Osteocyte (in vitro differentiated cells): Measurements from ENCODE around the gene UNKL. TPM values are rescaled to one million over a fixed set of nuclear protein-coding genes. Genes with fewer than 3 reads are reported as not detected.

Experiments
- DNase-seq: peaks from one replicate; pipeline ENCODE4 v3.0.0; 2021; ENCODE audit warnings: mixed read lengths; ENCODE audit not compliant: unreplicated experiment; ENCODE audit errors: extremely low spot score
- H3K27ac Mint-ChIP-seq: one replicate; pipeline ENCODE4 v1.8.0; 2021; ENCODE audit warnings: mild to moderate bottlenecking, mixed read lengths; ENCODE audit not compliant: unreplicated experiment
- H3K27me3 Mint-ChIP-seq: one replicate; pipeline ENCODE4 v1.8.0; 2021; ENCODE audit warnings: mixed read lengths; ENCODE audit not compliant: unreplicated experiment
- H3K36me3 Mint-ChIP-seq: one replicate; pipeline ENCODE4 v1.8.0; 2021; ENCODE audit warnings: mixed read lengths; ENCODE audit not compliant: unreplicated experiment
- H3K4me1 Mint-ChIP-seq: one replicate; pipeline ENCODE4 v1.8.0; 2021; ENCODE audit warnings: mixed read lengths; ENCODE audit not compliant: unreplicated experiment
- H3K4me3 Mint-ChIP-seq: one replicate; pipeline ENCODE4 v1.8.0; 2021; ENCODE audit warnings: mild to moderate bottlenecking, moderate library complexity, mixed read lengths; ENCODE audit not compliant: unreplicated experiment
- H3K9me3 Mint-ChIP-seq: one replicate; pipeline ENCODE4 v1.8.0; 2021; ENCODE audit warnings: mixed read lengths; ENCODE audit not compliant: unreplicated experiment
- total RNA-seq: library from RNA; stranded (reverse); gene quantifications from 2 replicates; pipeline ENCODE4 v1.2.1, GENCODE V29; 2021
- TF ChIP-seq, protein P1 (sequence below): fragments of 200-600 bp; sonication (generic); IDR thresholded peaks from 2 replicates; pipeline ENCODE4 v1.5.0; 2021; ENCODE audit warnings: antibody characterized with exemption, mild to moderate bottlenecking, moderate library complexity

UNKL gene
- total RNA-seq, 1 donor from 2014 or later, result 34.4 TPM

DNA sequence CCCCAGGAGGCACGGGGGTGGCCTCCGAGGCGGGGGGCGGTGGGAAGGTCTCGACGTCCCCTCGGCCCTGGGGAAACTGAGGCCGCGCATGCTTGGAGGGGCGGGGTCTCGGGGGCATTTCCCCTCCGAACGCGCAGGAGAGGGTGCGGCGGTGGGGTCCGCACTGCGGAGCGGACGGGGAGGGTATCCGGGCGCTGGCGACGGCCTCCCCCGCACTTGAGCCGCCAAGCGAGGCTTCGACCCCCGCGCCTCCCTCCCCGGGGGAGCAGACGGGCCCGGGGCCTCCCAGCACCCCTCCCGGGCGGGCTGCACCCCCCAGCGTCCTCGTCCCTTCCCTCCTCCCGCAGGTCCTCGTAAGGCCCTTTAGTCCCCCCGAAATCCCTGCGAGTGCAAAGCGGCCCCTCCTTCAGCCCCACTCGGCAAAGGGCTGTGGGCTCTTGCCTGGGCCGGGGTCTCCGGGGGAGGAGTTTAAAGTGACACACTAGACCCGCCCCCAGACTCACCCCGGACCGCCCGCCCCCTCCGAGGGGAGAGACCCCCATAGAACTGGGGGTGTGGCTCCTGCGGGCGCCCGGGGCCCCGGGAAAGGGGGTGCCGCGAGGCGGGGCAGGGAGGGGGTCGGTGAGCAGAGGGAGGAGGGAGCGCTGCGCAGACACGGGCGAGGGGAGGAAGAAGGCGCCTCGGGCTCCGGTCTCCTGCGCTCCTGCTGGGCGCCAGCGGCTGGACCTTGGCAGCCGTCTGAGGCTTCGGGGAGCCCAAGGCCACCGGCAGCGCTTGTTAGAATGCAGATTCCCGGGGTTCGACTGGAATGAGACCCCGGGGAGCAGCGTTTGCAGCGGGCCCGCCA, 80.4 kb downstream of the UNKL start:
- Mint-ChIP-seq H3K27ac (no peak overlapping the region), H3K4me1 (peaks cover 11% of the 10 kb centered on the region), H3K36me3 (no peaks in the 10 kb centered on the region), H3K27me3 (peaks cover 34% of the 10 kb centered on the region), H3K9me3 (no peaks in the 10 kb centered on the region), H3K4me3 (no peak overlapping the region)
- TF ChIP-seq, protein P1, sequence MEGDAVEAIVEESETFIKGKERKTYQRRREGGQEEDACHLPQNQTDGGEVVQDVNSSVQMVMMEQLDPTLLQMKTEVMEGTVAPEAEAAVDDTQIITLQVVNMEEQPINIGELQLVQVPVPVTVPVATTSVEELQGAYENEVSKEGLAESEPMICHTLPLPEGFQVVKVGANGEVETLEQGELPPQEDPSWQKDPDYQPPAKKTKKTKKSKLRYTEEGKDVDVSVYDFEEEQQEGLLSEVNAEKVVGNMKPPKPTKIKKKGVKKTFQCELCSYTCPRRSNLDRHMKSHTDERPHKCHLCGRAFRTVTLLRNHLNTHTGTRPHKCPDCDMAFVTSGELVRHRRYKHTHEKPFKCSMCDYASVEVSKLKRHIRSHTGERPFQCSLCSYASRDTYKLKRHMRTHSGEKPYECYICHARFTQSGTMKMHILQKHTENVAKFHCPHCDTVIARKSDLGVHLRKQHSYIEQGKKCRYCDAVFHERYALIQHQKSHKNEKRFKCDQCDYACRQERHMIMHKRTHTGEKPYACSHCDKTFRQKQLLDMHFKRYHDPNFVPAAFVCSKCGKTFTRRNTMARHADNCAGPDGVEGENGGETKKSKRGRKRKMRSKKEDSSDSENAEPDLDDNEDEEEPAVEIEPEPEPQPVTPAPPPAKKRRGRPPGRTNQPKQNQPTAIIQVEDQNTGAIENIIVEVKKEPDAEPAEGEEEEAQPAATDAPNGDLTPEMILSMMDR, result no peak
- DNase-seq, result no peak

DNA sequence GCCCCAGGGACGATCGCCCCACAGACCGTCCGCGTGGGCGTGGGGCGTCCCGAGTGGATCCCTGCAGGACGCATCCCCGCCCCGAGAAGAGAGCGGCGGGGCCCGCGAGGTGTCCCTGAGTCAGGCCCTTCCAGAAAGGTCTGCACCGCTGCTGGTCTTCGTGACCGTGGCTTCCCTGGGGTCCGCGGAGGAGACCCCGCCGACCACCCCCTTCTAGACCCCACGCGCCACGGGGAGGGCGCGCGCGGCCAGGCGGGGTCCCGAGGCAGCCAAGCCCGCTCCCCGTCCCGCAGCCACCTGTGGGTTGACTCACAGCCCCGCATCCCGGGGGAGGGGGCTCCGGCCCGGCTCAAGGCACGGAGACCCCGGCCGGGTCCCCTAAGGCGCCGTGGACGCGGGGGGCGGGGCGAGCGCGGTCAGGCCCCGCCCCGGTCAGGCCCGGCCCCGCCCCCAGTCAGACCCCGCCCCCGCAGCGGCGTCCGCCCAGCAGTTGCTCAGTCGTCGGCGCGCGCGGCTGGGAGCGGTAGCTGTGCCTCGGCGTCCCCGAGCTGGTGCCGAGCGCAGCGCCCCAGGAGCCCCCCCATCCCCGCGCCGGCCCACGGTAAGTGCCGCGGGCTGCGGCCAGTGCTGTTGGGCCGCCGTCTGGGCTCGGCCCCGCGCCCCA, 81.2 kb downstream of the UNKL start, which contains the start of gene BAIAP3:
Gene BAIAP3, plus strand, starts transcription at position 497 of the 664 bp plus-strand sequence. CDS start 4,905 bp downstream, outside the sequence.
- Mint-ChIP-seq H3K4me3 (peak within 1 kb of the TSS; percentile 32), H3K27me3 (peaks cover 34% of the 10 kb centered on the region), H3K36me3 (no peaks in the 10 kb centered on the region), H3K9me3 (no peaks in the 10 kb centered on the region), H3K27ac (no peak within 1 kb of the TSS), H3K4me1 (peaks cover 11% of the 10 kb centered on the region)
- TF ChIP-seq, protein P1, result no peak
- no peak for DNase-seq

DNA sequence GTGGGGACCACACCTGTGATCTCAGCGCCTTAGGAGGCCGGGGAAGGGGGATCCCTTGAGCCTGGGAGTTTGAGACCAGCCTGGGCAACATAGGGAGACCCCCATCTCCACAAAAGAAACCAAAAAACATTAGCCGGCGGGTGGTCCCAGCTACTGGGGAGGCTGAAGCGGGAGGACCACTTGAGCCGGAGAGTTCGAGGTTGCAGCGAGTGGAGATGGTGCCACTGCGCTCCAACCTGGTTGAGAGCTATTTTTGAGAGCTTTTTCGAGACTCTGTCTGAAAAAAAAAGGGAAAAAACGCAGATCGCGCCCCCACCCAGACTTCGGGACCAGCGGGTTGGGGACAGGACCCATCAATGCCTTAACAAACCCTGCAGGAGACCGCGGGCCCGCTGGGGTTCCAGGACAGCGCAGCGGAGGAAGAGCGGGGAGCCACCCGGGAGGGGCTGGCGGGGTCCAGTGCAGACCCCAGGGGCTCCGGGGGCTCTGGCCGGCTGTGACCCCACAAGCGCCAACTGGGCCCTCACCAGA, 81.8 kb downstream of the UNKL start:
- H3K36me3 Mint-ChIP-seq, result no peaks in the 10 kb centered on the region
- no peak overlapping the region for H3K27ac Mint-ChIP-seq
- TF ChIP-seq, protein P1, result no peak
- DNase-seq, result no peak
- H3K4me3 Mint-ChIP-seq, result peak overlapping the region; percentile 32
- H3K27me3 Mint-ChIP-seq, result peaks cover 34% of the 10 kb centered on the region
- H3K9me3 Mint-ChIP-seq, result no peaks in the 10 kb centered on the region
- H3K4me1 Mint-ChIP-seq, result peaks cover 11% of the 10 kb centered on the region

DNA sequence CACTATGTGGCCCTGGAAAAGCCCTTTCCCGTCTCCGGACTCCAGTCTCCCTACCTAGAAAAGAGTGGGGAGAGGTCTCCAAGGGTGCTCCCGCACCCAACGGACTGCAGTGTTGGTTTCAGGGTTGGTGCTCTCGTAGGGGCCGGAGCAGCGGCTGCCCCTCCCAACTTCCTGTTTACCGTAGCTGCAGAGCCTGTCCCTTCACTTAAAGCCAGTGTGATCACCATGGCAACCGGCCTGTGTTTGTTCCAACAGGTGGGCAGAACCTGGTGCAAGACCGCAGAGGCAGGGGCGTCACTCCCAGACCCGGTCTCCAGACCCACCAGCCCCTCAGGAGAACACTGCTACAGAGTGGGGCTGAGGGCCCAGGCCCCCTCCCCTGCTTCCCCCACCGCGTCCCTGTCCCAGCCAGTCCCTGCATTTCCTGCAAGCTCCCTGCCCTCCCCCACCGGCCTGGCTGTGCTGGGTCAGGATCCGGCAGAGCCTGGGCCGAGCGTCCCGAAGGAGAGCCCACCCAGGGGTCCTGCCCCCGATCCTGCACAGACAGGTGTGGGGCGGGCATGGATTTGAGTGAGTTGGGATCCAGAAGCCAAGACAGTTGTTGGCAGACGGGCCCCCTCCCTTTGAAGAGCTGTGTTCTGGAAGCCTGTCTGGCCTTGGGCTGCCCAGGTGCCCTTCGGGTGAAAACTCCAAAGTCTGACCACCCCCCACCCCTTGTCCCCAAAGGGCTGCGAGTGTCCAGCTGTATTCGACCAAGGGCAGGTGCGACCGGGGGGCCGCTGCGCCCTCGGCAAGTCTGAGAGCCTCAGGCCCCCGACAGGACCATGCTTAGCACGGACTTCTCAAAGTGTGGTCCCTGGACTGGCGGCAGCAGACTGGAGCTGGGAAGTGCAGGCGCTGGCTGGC, 82.5 kb downstream of the UNKL start:
- Mint-ChIP-seq H3K4me1 (peaks cover 11% of the 10 kb centered on the region), H3K9me3 (no peaks in the 10 kb centered on the region), H3K27ac (no peak overlapping the region), H3K36me3 (no peaks in the 10 kb centered on the region), H3K27me3 (peaks cover 34% of the 10 kb centered on the region), H3K4me3 (peak overlapping the region; percentile 32)
- TF ChIP-seq, protein P1, result no peak
- DNase-seq, result no peak
